AG09319 (cell line): ENCODE data around the gene MATCAP1.

Experiments
- DNase-seq: peaks from one replicate; pipeline ENCODE4 v3.0.0-alpha.2; 2010; ENCODE audit warnings: low read depth; ENCODE audit errors: extremely low read depth
- TF ChIP-seq, protein P1 (sequence below): IDR thresholded peaks from 2 replicates; pipeline ENCODE4 v1.5.1; 2011; ENCODE audit warnings: low read depth, mild to moderate bottlenecking, inconsistent platforms, low read length, moderate library complexity

MATCAP1 gene

DNA sequence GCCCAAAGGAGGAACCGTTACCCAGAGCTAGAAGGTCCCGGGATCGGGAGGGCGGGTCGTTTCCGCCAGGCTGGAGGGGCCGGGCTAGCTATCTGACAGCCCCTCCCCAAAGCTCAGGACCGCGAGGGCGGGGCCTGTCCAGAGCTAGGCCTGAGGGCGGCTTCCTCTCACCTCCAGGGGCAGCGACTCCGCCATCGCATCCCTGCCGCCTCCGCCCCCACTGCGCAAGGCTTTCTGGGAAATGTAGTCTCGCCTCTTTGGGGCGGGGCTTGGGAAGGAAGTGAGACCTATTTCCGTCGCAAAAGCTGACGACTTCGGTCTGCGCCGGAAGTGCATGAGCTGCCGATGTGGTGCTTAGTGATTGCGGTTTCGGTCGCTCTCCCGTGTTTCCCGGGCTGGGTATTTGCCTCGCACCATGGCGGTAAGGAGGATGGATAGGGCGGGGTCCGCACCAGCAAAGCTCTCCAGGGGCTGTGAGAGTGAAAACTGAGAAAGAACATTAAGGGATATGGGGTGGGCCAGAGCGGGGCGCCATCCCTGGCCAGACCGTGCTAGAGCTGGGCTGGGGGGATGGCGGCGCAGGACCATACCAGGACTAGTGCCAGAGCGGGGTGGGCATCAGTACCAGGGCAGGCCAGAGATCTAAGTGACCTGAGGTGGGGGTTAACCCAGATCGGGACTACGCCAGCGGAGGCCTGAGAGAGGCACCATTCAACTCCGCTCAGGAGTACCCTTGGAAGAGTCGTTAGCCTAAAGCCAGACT is 43.2 kb upstream of the MATCAP1 start, which contains the start of gene TMEM208:
Gene TMEM208 (plus strand): TSS at position 327 of the 763 bp plus-strand sequence. CDS start 89 bp downstream, at position 416.
- TF ChIP-seq, protein P1, sequence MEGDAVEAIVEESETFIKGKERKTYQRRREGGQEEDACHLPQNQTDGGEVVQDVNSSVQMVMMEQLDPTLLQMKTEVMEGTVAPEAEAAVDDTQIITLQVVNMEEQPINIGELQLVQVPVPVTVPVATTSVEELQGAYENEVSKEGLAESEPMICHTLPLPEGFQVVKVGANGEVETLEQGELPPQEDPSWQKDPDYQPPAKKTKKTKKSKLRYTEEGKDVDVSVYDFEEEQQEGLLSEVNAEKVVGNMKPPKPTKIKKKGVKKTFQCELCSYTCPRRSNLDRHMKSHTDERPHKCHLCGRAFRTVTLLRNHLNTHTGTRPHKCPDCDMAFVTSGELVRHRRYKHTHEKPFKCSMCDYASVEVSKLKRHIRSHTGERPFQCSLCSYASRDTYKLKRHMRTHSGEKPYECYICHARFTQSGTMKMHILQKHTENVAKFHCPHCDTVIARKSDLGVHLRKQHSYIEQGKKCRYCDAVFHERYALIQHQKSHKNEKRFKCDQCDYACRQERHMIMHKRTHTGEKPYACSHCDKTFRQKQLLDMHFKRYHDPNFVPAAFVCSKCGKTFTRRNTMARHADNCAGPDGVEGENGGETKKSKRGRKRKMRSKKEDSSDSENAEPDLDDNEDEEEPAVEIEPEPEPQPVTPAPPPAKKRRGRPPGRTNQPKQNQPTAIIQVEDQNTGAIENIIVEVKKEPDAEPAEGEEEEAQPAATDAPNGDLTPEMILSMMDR = peak; percentile 20
- DNase-seq = peak; percentile 94

DNA sequence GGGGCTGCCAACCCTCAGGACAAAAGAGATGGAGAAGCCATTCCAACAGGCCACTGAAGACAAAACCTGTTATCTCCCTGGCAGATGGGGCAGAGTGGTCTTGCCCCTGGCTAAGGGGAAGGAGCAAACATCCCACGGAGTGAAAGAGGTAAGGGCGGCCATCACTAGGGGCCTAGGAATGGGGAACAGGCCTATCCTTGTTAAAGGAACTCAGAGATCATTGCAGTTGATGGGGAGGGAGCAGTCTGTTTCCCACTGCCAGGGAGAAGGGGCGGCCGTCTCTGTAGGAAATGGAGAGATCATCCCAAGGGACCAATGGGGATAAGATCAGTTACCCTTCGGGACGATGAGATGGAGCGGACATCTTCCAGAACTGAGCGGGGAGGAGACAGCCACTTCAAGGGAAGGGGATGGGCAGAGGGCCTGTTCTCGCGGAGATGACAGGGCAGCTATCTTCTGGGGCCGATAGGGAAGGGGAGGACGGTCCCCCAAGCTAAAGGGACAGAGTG is 42.6 kb upstream of the MATCAP1 start:
- TF ChIP-seq, protein P1 = no peak
- DNase-seq = no peak

DNA sequence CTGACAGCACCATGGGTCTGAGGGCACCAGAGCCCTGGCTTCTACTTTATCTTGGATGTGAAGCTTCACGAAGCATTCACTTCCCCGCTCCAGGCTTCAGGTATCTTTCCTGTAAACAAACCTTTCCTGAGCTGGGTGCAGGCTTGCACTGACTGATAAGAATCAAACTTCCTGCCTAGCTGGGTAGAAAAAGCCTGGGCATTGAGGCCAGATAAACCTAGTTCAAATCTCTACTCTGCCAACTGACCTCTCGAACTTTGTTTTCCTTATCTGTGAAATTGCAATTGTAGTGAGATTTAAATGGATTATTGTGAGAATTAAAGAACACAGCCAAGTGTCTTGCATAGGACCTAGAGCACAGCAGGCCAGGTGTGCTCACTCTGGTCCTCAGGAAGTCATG is 40.2 kb upstream of the MATCAP1 start:
- TF ChIP-seq, protein P1 = no peak
- no peak for DNase-seq

DNA sequence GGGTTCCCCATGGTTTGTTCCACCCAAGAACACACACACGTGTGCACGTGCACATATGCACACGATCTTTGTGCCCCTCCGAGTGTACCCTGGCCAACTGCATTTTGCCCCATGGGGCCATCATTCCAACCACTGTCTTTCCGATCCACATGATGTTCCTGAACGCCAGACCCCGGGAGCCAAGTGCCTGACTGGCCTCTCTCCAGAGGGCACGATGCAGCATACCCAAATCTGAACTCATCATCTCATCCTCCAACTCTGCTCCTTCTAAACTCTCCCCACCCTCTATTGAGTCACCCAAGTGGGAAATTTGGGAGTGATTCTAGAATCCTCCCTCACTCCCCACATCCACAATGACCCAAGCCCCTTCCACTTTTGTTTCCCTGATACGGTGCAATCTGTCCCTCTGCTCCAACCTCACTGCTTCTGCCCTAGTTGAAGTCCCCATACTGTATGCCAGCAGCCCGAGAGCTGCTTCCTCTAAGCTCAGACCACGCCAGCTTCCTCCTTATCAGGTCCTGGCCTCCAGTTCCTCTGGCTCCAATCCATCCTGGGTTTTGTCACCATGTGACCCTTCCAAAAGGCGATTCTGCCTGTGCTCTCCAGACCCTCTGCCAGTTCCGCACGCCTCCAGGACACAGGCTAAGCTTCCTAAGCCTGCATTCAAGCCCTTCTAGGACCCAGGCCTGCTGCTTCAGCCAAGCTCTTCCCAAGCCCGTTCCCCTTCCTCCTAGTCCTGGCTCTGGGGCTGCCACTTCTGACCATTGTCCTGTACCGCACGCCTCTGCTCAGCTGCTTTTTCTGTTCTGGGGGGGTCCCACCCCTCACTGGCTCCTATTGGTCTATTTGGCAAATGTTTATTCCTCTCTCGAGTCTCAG is 33.1 kb upstream of the MATCAP1 start:
- DNase-seq = no peak
- TF ChIP-seq, protein P1 = no peak

DNA sequence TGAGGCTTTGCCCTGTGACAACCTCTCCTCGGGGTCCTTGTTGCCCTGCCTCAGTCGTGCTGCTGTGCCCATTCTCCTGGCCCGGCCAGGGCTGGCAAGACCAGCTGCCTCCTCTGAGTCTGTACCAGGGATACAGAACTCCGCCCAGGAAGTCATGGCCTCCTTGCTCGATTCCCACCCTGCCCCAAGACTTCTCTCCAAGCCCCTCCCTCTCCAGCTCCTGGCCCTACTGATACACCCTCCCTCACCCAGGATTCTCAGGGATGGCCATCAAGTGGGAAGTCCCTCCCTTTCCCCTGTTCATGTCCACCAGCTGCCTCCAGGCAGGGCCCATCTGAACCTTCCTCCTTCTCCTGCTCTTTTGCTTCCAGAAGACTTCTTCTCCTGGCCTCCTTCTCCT is 31.9 kb upstream of the MATCAP1 start:
- DNase-seq = no peak
- TF ChIP-seq, protein P1 = no peak

DNA sequence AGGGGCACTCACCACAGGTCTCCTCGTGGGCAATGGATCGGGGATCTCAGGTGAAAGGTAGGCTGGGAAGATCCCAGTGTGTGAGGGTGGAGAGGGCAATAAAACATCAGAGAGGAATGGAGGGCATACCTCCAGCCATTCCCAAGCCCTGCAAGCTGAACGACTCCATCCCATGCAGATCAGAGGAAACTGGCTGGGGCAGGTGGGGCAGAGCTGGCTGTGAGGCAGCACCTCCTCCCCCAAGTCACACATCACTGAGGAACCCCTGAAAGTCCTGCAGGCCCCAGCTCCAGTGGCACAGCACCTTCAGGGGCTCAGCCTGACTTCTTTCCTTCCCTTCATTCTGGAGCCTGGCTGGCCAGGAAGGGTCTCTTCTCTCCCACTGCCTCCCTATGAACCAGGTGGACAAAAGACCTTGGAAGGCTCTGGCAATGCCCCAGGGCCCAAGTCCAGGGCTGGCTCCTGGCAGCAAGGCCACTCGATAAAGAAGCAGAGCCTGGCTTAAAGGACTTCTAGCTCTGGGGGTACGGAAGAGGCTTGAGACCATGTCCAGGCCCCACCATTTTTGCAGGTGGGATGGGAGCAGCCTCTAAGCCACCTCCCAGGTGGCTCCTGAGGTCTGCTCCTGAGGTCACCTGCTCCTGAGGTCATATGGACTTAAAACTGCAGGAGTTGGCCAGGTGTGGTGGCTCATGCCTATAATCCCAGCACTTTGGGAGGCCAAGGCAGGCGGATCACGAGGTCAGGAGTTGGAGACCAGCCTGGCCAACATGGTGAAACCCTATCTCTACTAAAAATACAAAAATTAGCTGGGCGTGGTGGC is 29.6 kb upstream of the MATCAP1 start:
- TF ChIP-seq, protein P1 = no peak
- DNase-seq = no peak
